ENCODE results near the gene BEND3. TPM values are rescaled to one million over a fixed set of nuclear protein-coding genes. Genes with fewer than 3 reads are reported as not detected.

Gene BEND3
- polyA plus RNA-seq, 3 donors, result 0.17 to 0.52 (median 0.24) TPM

GRCh38 chr6:107062691-107063090 is 52.6 kb downstream of the BEND3 start:
- WGBS (ENCODE audit: insufficient coverage), result no CpG with 5 or more reads among the region's 3 CpGs
- Mint-ChIP-seq H3K4me3 (no peak overlapping the region), H3K27ac (no peak overlapping the region), H3K4me1 (peaks cover 26% of the 10 kb centered on the region), H3K36me3 (peaks cover 0 to 1% of the 10 kb centered on the region in 2 donors), H3K27me3 (ENCODE audit: low read depth in 3 of 3) (peaks cover 7 to 11% (median 8%) of the 10 kb centered on the region in 3 donors), H3K9me3 (no peaks in the 10 kb centered on the region)
- Histone ChIP-seq H3K4me3 (replicated peaks in 1 of 3; ENCODE audit: low read depth in 2 of 3, low read length in 3 of 3) (no peak overlapping the region), H3K27me3 (ENCODE audit: control insufficient read depth in 2 of 2, insufficient read depth in 2 of 2, low read length in 2 of 2) (no peaks in the 10 kb centered on the region), H3K4me2 (replicated peaks; ENCODE audit: extremely low read depth, low read length, poor library complexity, severe bottlenecking) (no peak overlapping the region), H2AFZ (ENCODE audit: insufficient read depth, low read depth, low read length, poor library complexity, severe bottlenecking) (no peak overlapping the region), H3K4me1 (ENCODE audit: control insufficient read depth in 1 of 2, insufficient read depth in 2 of 2, low read length in 2 of 2) (peaks cover 20% of the 10 kb centered on the region in 2 donors), H3K9me3 (replicated peaks in 1 of 2; ENCODE audit: control insufficient read depth in 1 of 2, insufficient read depth in 1 of 2, low read length in 2 of 2) (no peaks in the 10 kb centered on the region), H3K9ac (ENCODE audit: insufficient read depth, low read length, poor library complexity, severe bottlenecking) (no peak overlapping the region), H3K36me3 (replicated peaks in 1 of 2; ENCODE audit: control insufficient read depth in 1 of 2, insufficient read depth in 2 of 2, low read length in 2 of 2) (no peaks in the 10 kb centered on the region), H3K27ac (ENCODE audit: low read depth in 1 of 2, low read length in 2 of 2) (no peak overlapping the region), H4K20me1 (ENCODE audit: insufficient read depth, low read length) (no peaks in the 10 kb centered on the region), H3K79me2 (ENCODE audit: insufficient read depth, low read length) (no peaks in the 10 kb centered on the region)
- no peak for TF ChIP-seq CTCF (IDR thresholded peaks at IDR 0.05)
- intact Hi-C loops (cut with micrococcal nuclease), result no loop called here
- DNase-seq, result no peak

- Histone ChIP-seq H3K4me2 (replicated peaks; ENCODE audit: extremely low read depth, low read length, poor library complexity, severe bottlenecking) (peak overlapping the region; percentile 8), H3K27me3 (ENCODE audit: control insufficient read depth in 2 of 2, insufficient read depth in 2 of 2, low read length in 2 of 2) (no peaks in the 10 kb centered on the region), H4K20me1 (ENCODE audit: insufficient read depth, low read length) (no peaks in the 10 kb centered on the region), H3K4me1 (ENCODE audit: control insufficient read depth in 1 of 2, insufficient read depth in 2 of 2, low read length in 2 of 2) (peaks cover 20% of the 10 kb centered on the region in 2 donors), H3K9me3 (replicated peaks in 1 of 2; ENCODE audit: control insufficient read depth in 1 of 2, insufficient read depth in 1 of 2, low read length in 2 of 2) (no peaks in the 10 kb centered on the region), H3K36me3 (replicated peaks in 1 of 2; ENCODE audit: control insufficient read depth in 1 of 2, insufficient read depth in 2 of 2, low read length in 2 of 2) (no peaks in the 10 kb centered on the region), H3K79me2 (ENCODE audit: insufficient read depth, low read length) (no peaks in the 10 kb centered on the region), H3K27ac (ENCODE audit: low read depth in 1 of 2, low read length in 2 of 2) (no peak overlapping the region), H2AFZ (ENCODE audit: insufficient read depth, low read depth, low read length, poor library complexity, severe bottlenecking) (peak overlapping the region; percentile 21), H3K4me3 (replicated peaks in 1 of 3; ENCODE audit: low read depth in 2 of 3, low read length in 3 of 3) (peak overlapping the region in 1 of 3 experiments; percentile 2), H3K9ac (ENCODE audit: insufficient read depth, low read length, poor library complexity, severe bottlenecking) (peak overlapping the region; percentile 36)
- Mint-ChIP-seq H3K4me1 (peaks cover 26% of the 10 kb centered on the region), H3K27me3 (ENCODE audit: low read depth in 3 of 3) (peaks cover 7 to 12% (median 7%) of the 10 kb centered on the region in 3 donors), H3K9me3 (no peaks in the 10 kb centered on the region), H3K27ac (no peak overlapping the region), H3K4me3 (peak overlapping the region; percentile 37 to 73), H3K36me3 (peaks cover 0 to 1% of the 10 kb centered on the region in 2 donors)
- 7% methylated on average over 10 of the region's 14 CpGs for WGBS (ENCODE audit: insufficient coverage)
- no peak for TF ChIP-seq CTCF (IDR thresholded peaks at IDR 0.05)
- intact Hi-C loops (cut with micrococcal nuclease), result no loop called here
- no peak for DNase-seq
Observed at GRCh38 chr6:107061125-107062020, 53.9 kb downstream of the BEND3 start.
